ENCODE measurements around the gene TAF3.

DNA sequence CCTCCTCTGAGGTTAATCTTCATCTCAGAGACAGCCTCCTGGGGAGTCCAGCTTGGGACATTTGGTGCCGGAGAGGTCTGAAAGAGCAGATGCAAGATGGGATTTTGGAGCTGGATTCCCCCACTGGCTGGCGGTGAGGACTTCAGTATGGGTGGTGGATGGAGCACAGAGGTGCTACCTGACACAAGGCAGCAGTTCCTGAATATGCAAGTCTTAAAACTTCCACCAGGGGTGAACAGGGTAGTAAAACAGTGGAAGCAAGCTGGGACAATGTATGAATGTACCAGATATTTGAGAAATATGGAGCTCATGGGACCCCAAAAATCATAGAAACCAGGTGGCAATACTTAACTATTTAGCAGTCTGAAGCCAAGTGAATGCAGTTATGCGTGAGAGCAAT lies 4.8 kb upstream of the TAF3 start:
- TF ChIP-seq POLR2AphosphoS5 (IDR thresholded peaks at IDR 0.05; ENCODE audit: low read depth, low read length) (no peak), POLR2A (IDR thresholded peaks at IDR 0.05; ENCODE audit: low read depth, low read length) (no peak), TAF1 (IDR thresholded peaks at IDR 0.05; ENCODE audit: low read depth, low read length) (no peak), SPI1 (IDR thresholded peaks at IDR 0.05; ENCODE audit: low read depth, low read length) (no peak)
